K562 (cell line): Measurements from ENCODE around the gene ZNF486. TPM values are rescaled to one million over a fixed set of nuclear protein-coding genes. Genes with fewer than 3 reads are reported as not detected.

Experiments used
- CCAR2 ChIP-seq: fragments of 200-400 bp; formaldehyde crosslinking; IDR thresholded peaks from 2 replicates; pipeline ENCODE4 v1.6.1; 2017; ENCODE audit warnings: mild to moderate bottlenecking, low read depth, low read length
- CHCHD3 ChIP-seq: fragments of 250-450 bp; sonication (Bioruptor Pico); IDR thresholded peaks from 2 replicates; pipeline ENCODE4 v2.1.2; 2022; ENCODE audit warnings: mild to moderate bottlenecking
- EWSR1 ChIP-seq: fragments of 450-650 bp; IDR thresholded peaks from 2 replicates; pipeline ENCODE4 v1.6.1; 2018; ENCODE audit warnings: borderline replicate concordance, mild to moderate bottlenecking, low read depth, moderate library complexity; ENCODE audit not compliant: partially characterized antibody
- GATA2 ChIP-seq: sonication (generic); formaldehyde crosslinking; IDR thresholded peaks from 2 replicates; pipeline ENCODE4 v1.4.0; 2020; ENCODE audit warnings: mild to moderate bottlenecking, missing genetic modification reagents
- HCFC1 ChIP-seq: IDR thresholded peaks from 2 replicates; pipeline ENCODE4 v1.6.1; 2012; ENCODE audit warnings: low read depth, low read length, improper control_type of control experiment
- KAT7 ChIP-seq: sonication (generic); formaldehyde crosslinking; IDR thresholded peaks from 2 replicates; pipeline ENCODE4 v1.8.0; 2022; ENCODE audit warnings: missing genetic modification reagents, mild to moderate bottlenecking, borderline replicate concordance
- MCM2 ChIP-seq: fragments of 450-650 bp; IDR thresholded peaks from 2 replicates; pipeline ENCODE4 v1.6.1; 2017; ENCODE audit warnings: low read depth, mild to moderate bottlenecking
- TEAD4 ChIP-seq, 2 experiments: sonication (generic) in 1 of 2; formaldehyde crosslinking in 1 of 2; IDR thresholded peaks; 2 replicates each; pipeline versions ENCODE4 v1.6.1 to v1.8.0; 2012 to 2022; ENCODE audit warnings: borderline replicate concordance in 1 of 2, inconsistent platforms in 1 of 2, low read length in 1 of 2, mild to moderate bottlenecking in 1 of 2, missing genetic modification reagents in 1 of 2
- polyA plus RNA-seq, 8 experiments: library from polyadenylated mRNA; depleted of rRNA in 4 of 8; stranded (reverse) in 5 of 8; unstranded in 3 of 8; fragments of >200 nt; fragmentation: Nextera tagmentation in 2 of 8; fragmentation: Illumina TruSeq in 1 of 8; extraction: Ambion mirVana in 2 of 8; extraction: Trizol in 1 of 8; gene quantifications; 2 replicates each; pipeline versions ENCODE4 v1.2.1 to v1.2.3, GENCODE V29; 2011 to 2014; ENCODE audit warnings: inconsistent platforms in 1 of 8, missing spikeins in 1 of 8
- total RNA-seq, 7 experiments: library from RNA; depleted of rRNA in 6 of 7; stranded (reverse); fragments of >200 nt in 6 of 7; fragmentation: Illumina TruSeq in 2 of 7; extraction: Trizol in 2 of 7; gene quantifications; 2 replicates each; pipeline versions ENCODE4 v1.2.1 to v1.2.3, GENCODE V29; 2011 to 2021; ENCODE audit warnings: low replicate concordance in 1 of 7
- TF ChIP-seq, protein P1 (sequence below): fragments of 250-450 bp; sonication (Bioruptor Pico); IDR thresholded peaks from 2 replicates; pipeline ENCODE4 v1.5.0; 2021; ENCODE audit warnings: mild to moderate bottlenecking, borderline replicate concordance
- TF ChIP-seq, protein P2 (sequence below): fragments of 250-450 bp; sonication (Bioruptor Pico); IDR thresholded peaks from 2 replicates; pipeline ENCODE4 v1.4.0; 2020; ENCODE audit warnings: borderline replicate concordance
- TF ChIP-seq, protein P3 (sequence below), 3 experiments: fragments of 200-800 bp in 1 of 3; sonication (Bioruptor generic) in 1 of 3; sonication (generic) in 1 of 3; formaldehyde crosslinking in 1 of 3; IDR thresholded peaks; 2 replicates each; pipeline versions ENCODE4 v1.6.1 to v1.8.0; 2016 to 2022; ENCODE audit warnings: mild to moderate bottlenecking in 2 of 3, missing compliant biosample characterization in 2 of 3, missing genetic modification characterization in 2 of 3, missing genetic modification reagents in 1 of 3
- TF ChIP-seq, protein P4 (sequence below): fragments of 250-450 bp; sonication (Bioruptor Pico); IDR thresholded peaks from 2 replicates; pipeline ENCODE4 v1.4.0; 2020; ENCODE audit warnings: mild to moderate bottlenecking, moderate library complexity, borderline replicate concordance
- TF ChIP-seq, protein P5 (sequence below): fragments of 450-650 bp; IDR thresholded peaks from 2 replicates; pipeline ENCODE4 v1.6.1; 2016; ENCODE audit warnings: antibody characterized with exemption
- TF ChIP-seq, protein P6 (sequence below): fragments of 250-450 bp; sonication (Bioruptor Pico); IDR thresholded peaks from 2 replicates; pipeline ENCODE4 v1.4.0; 2020; ENCODE audit warnings: mild to moderate bottlenecking

ZNF486 gene
- total and polyA plus RNA-seq, 9 of the 15 experiments (the other 6 are each of a cell fraction or from before 2014, with no cell fraction given), result 0.39 to 1.6 (median 1.2) TPM

DNA sequence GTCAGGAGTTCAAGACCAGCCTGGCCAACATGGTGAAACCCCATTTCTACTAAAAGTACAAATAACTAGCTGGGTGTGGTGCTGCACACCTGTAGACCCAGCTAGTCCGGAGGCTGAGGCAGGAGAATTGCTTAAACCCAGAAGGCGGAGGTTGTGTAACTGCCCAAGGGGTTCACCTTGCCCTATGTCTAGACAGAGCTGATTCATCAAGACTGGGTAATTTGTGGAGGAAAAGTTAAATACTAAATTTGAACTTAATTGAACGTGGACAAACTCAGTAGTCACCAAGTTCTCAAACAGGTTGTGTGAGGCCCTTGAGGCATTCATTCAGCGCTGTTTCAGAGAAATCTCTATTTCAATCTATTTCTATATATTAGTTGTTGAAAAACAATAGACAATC, 13.7 kb upstream of the ZNF486 start (continued):
- TF ChIP-seq, protein P1, sequence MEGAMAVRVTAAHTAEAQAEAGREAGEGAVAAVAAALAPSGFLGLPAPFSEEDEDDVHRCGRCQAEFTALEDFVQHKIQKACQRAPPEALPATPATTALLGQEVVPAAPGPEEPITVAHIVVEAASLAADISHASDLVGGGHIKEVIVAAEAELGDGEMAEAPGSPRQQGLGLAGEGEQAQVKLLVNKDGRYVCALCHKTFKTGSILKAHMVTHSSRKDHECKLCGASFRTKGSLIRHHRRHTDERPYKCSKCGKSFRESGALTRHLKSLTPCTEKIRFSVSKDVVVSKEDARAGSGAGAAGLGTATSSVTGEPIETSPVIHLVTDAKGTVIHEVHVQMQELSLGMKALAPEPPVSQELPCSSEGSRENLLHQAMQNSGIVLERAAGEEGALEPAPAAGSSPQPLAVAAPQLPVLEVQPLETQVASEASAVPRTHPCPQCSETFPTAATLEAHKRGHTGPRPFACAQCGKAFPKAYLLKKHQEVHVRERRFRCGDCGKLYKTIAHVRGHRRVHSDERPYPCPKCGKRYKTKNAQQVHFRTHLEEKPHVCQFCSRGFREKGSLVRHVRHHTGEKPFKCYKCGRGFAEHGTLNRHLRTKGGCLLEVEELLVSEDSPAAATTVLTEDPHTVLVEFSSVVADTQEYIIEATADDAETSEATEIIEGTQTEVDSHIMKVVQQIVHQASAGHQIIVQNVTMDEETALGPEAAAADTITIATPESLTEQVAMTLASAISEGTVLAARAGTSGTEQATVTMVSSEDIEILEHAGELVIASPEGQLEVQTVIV (CRISPR knock-in tag), result no peak
- TF ChIP-seq GATA2 (CRISPR knock-in tag) (no peak), KAT7 (CRISPR knock-in tag) (no peak), TEAD4 (IDR thresholded peaks at IDR 0.05; ENCODE audit: low read length) (no peak), TEAD4 (CRISPR knock-in tag; IDR thresholded peaks at IDR 0.05; ENCODE audit: borderline replicate concordance) (no peak), MCM2 (no peak), EWSR1 (no peak), HCFC1 (no peak), CHCHD3 (CRISPR knock-in tag) (no peak), CCAR2 (no peak)
- TF ChIP-seq, protein P2, sequence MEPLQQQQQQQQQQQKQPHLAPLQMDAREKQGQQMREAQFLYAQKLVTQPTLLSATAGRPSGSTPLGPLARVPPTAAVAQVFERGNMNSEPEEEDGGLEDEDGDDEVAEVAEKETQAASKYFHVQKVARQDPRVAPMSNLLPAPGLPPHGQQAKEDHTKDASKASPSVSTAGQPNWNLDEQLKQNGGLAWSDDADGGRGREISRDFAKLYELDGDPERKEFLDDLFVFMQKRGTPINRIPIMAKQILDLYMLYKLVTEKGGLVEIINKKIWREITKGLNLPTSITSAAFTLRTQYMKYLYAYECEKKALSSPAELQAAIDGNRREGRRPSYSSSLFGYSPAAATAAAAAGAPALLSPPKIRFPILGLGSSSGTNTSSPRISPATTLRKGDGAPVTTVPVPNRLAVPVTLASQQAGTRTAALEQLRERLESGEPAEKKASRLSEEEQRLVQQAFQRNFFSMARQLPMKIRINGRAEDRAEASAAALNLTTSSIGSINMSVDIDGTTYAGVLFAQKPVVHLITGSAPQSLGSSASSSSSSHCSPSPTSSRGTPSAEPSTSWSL (CRISPR knock-in tag), result no peak
- TF ChIP-seq, protein P3, sequence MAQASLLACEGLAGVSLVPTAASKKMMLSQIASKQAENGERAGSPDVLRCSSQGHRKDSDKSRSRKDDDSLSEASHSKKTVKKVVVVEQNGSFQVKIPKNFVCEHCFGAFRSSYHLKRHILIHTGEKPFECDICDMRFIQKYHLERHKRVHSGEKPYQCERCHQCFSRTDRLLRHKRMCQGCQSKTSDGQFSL (CRISPR knock-in tag; IDR thresholded peaks at IDR 0.05), result no peak
- TF ChIP-seq, protein P3 (tag; IDR thresholded peaks at IDR 0.05), result no peak
- TF ChIP-seq, protein P4, sequence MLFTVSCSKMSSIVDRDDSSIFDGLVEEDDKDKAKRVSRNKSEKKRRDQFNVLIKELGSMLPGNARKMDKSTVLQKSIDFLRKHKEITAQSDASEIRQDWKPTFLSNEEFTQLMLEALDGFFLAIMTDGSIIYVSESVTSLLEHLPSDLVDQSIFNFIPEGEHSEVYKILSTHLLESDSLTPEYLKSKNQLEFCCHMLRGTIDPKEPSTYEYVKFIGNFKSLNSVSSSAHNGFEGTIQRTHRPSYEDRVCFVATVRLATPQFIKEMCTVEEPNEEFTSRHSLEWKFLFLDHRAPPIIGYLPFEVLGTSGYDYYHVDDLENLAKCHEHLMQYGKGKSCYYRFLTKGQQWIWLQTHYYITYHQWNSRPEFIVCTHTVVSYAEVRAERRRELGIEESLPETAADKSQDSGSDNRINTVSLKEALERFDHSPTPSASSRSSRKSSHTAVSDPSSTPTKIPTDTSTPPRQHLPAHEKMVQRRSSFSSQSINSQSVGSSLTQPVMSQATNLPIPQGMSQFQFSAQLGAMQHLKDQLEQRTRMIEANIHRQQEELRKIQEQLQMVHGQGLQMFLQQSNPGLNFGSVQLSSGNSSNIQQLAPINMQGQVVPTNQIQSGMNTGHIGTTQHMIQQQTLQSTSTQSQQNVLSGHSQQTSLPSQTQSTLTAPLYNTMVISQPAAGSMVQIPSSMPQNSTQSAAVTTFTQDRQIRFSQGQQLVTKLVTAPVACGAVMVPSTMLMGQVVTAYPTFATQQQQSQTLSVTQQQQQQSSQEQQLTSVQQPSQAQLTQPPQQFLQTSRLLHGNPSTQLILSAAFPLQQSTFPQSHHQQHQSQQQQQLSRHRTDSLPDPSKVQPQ (CRISPR knock-in tag), result no peak
- TF ChIP-seq, protein P5, sequence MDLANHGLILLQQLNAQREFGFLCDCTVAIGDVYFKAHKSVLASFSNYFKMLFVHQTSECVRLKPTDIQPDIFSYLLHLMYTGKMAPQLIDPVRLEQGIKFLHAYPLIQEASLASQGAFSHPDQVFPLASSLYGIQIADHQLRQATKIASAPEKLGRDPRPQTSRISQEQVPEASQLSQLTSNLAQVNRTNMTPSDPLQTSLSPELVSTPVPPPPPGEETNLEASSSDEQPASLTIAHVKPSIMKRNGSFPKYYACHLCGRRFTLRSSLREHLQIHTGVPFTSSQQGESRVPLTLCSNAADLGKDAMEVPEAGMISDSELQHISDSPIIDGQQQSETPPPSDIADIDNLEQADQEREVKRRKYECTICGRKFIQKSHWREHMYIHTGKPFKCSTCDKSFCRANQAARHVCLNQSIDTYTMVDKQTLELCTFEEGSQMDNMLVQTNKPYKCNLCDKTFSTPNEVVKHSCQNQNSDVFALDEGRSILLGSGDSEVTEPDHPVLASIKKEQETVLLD, result no peak
- TF ChIP-seq, protein P6, sequence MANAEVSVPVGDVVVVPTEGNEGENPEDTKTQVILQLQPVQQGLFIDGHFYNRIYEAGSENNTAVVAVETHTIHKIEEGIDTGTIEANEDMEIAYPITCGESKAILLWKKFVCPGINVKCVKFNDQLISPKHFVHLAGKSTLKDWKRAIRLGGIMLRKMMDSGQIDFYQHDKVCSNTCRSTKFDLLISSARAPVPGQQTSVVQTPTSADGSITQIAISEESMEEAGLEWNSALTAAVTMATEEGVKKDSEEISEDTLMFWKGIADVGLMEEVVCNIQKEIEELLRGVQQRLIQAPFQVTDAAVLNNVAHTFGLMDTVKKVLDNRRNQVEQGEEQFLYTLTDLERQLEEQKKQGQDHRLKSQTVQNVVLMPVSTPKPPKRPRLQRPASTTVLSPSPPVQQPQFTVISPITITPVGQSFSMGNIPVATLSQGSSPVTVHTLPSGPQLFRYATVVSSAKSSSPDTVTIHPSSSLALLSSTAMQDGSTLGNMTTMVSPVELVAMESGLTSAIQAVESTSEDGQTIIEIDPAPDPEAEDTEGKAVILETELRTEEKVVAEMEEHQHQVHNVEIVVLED, result no peak
